HEK293T (cell line): ENCODE results near the gene SPAAR.

Experiments used
- CTCF ChIA-PET: fragments of 350-600 bp; formaldehyde crosslinking; extraction: SDS; loops from one replicate; lab custom pipeline; 2021; ENCODE audit warnings: antibody characterized with exemption, inconsistent platforms; lab: Yijun Ruan, JAX
- POLR2A ChIA-PET: fragments of 350-600 bp; formaldehyde crosslinking; extraction: SDS; loops from one replicate; lab custom pipeline; 2020; ENCODE audit warnings: antibody characterized with exemption, inconsistent platforms; lab: Yijun Ruan, JAX
- DNase-seq: peaks from one replicate; pipeline ENCODE4 v3.0.0; 2012; ENCODE audit warnings: mixed read lengths; ENCODE audit errors: extremely low spot score
- ARNT ChIP-seq: fragments of 450-650 bp; IDR thresholded peaks from 2 replicates; pipeline ENCODE4 v1.6.1; 2017; ENCODE audit warnings: mild to moderate bottlenecking
- BHLHE40 ChIP-seq: fragments of 450-650 bp; IDR thresholded peaks from 2 replicates; pipeline ENCODE4 v1.6.1; 2016; ENCODE audit warnings: mild to moderate bottlenecking, moderate library complexity, borderline replicate concordance
- CTBP1 ChIP-seq: fragments of 450-650 bp; IDR thresholded peaks from 2 replicates; pipeline ENCODE4 v1.6.1; 2016; ENCODE audit warnings: borderline replicate concordance
- ELF4 ChIP-seq: fragments of 450-650 bp; IDR thresholded peaks from 2 replicates; pipeline ENCODE4 v1.6.1; 2017; ENCODE audit warnings: antibody characterized with exemption
- FOXA1 ChIP-seq: fragments of 450-650 bp; IDR thresholded peaks from 2 replicates; pipeline ENCODE4 v1.6.1; 2016; ENCODE audit warnings: mild to moderate bottlenecking
- FOXK2 ChIP-seq: fragments of 450-650 bp; IDR thresholded peaks from 2 replicates; pipeline ENCODE4 v1.6.1; 2016; ENCODE audit warnings: mild to moderate bottlenecking
- FOXM1 ChIP-seq: fragments of 450-650 bp; IDR thresholded peaks from 2 replicates; pipeline ENCODE4 v1.6.1; 2017; ENCODE audit warnings: mild to moderate bottlenecking, borderline replicate concordance
- HDGF ChIP-seq: fragments of 450-650 bp; IDR thresholded peaks from 2 replicates; pipeline ENCODE4 v1.6.1; 2017; ENCODE audit warnings: antibody characterized with exemption, borderline replicate concordance
- L3MBTL2 ChIP-seq: fragments of 450-650 bp; conservative IDR thresholded peaks from 2 replicates; pipeline ENCODE4 v1.6.1; 2016; ENCODE audit warnings: mild to moderate bottlenecking
- LEF1 ChIP-seq: fragments of 450-650 bp; IDR thresholded peaks from 2 replicates; pipeline ENCODE4 v1.6.1; 2017; ENCODE audit warnings: mild to moderate bottlenecking, borderline replicate concordance
- NFRKB ChIP-seq: fragments of 450-650 bp; IDR thresholded peaks from 2 replicates; pipeline ENCODE4 v1.6.1; 2016; ENCODE audit warnings: mild to moderate bottlenecking, moderate library complexity
- PKNOX1 ChIP-seq: fragments of 450-650 bp; IDR thresholded peaks from 2 replicates; pipeline ENCODE4 v1.6.1; 2016
- SP1 ChIP-seq: fragments of 450-650 bp; IDR thresholded peaks from 2 replicates; pipeline ENCODE4 v1.6.1; 2017
- SUZ12 ChIP-seq: fragments of 450-650 bp; IDR thresholded peaks from 2 replicates; pipeline ENCODE4 v1.6.1; 2016; ENCODE audit warnings: mild to moderate bottlenecking
- TARDBP ChIP-seq: fragments of 450-650 bp; IDR thresholded peaks from 2 replicates; pipeline ENCODE4 v1.6.1; 2016
- ZNF384 ChIP-seq: fragments of 450-650 bp; IDR thresholded peaks from 2 replicates; pipeline ENCODE4 v1.6.1; 2016

Gene SPAAR

GRCh38 chr9:35906923-35907699 lies 2.2 kb upstream of the SPAAR start:
- ChIA-PET POLR2A (no interaction called here), CTCF (no interaction called here)
- no peak for DNase-seq
- TF ChIP-seq LEF1: no peak

GRCh38 chr9:35907711-35908503 lies 1.4 kb upstream of the SPAAR start:
- CTCF ChIA-PET: no interaction called here
- no peak for TF ChIP-seq CTBP1
- TF ChIP-seq BHLHE40: no peak
- no peak for TF ChIP-seq FOXA1
- no peak for TF ChIP-seq ZNF384
- TF ChIP-seq SUZ12: no peak
- DNase-seq: no peak
- POLR2A ChIA-PET: no interaction called here

GRCh38 chr9:35908504-35909125 lies 675 bp upstream of the SPAAR start:
- TF ChIP-seq TARDBP: no peak
- no peak for TF ChIP-seq ARNT
- no peak for TF ChIP-seq CTBP1
- no peak for TF ChIP-seq SP1
- no peak for TF ChIP-seq PKNOX1
- no peak for TF ChIP-seq FOXK2
- no peak for DNase-seq
- ChIA-PET CTCF (no interaction called here), POLR2A (no interaction called here)

- no peak for TF ChIP-seq ARNT
- TF ChIP-seq NFRKB: no peak
- TF ChIP-seq LEF1: no peak
- TF ChIP-seq TARDBP: no peak
- TF ChIP-seq FOXM1: no peak
- no peak for TF ChIP-seq ELF4
- no peak for TF ChIP-seq L3MBTL2
- TF ChIP-seq SP1: no peak
- TF ChIP-seq ZNF384: no peak
- TF ChIP-seq SUZ12: no peak
- no peak for TF ChIP-seq FOXA1
- TF ChIP-seq PKNOX1: no peak
- TF ChIP-seq HDGF: no peak
- TF ChIP-seq CTBP1: no peak
- no peak for TF ChIP-seq BHLHE40
- TF ChIP-seq FOXK2: no peak
- ChIA-PET POLR2A (no interaction called here), CTCF (no interaction called here)
- no peak for DNase-seq
Observed at GRCh38 chr9:35909687-35910612, 660 bp downstream of the SPAAR start.

- TF ChIP-seq SUZ12: no peak
- TF ChIP-seq NFRKB: no peak
- TF ChIP-seq CTBP1: no peak
- no peak for TF ChIP-seq LEF1
- TF ChIP-seq SP1: no peak
- no peak for TF ChIP-seq ELF4
- no peak for TF ChIP-seq ZNF384
- no peak for TF ChIP-seq FOXK2
- no peak for TF ChIP-seq HDGF
- no peak for TF ChIP-seq FOXA1
- no peak for TF ChIP-seq TARDBP
- TF ChIP-seq ARNT: no peak
- TF ChIP-seq FOXM1: no peak
- no peak for TF ChIP-seq L3MBTL2
- peak; percentile 41 for DNase-seq
- CTCF ChIA-PET: interaction anchor here (0.6 to 0.7 kb wide), 2 partner anchors 8 to 409 kb away, joined by 3 read pairs; no protein-coding TSS in a partner anchor
- POLR2A ChIA-PET: no interaction called here
Observed at GRCh38 chr9:35910613-35911359, 1.5 kb downstream of the SPAAR start.
